Measurements from ENCODE around the gene WDR54.

Gene WDR54

DNA sequence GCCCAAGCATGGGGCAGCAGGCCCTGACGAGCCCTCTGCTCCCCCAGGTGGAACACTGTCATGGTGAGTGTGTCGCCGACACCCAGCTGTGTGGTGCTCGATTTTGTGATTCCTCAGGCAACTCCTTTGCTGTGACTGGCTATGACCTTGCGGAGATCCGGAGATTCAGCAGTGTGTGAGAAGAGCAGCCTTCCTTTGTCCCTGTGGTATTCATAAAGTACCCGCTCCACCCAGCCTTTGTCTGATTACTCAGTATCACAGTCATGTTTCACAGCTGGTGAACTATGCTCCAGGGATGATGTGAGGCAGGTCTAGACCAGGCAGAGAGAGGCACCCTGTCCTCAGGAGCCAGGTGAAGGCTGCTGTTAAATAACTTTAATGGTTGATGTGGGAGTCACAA lies 4.0 kb downstream of the WDR54 start:
- H3K36me3 ChIP-seq (ENCODE audit: insufficient read depth, low read length), result no peaks in the 10 kb centered on the region
- no peak overlapping the region for H3K4me3 ChIP-seq (ENCODE audit: low read depth, low read length, poor library complexity, severe bottlenecking)
- H3K9me2 ChIP-seq (ENCODE audit: low read depth, low read length), result no peaks in the 10 kb centered on the region
- H3F3A ChIP-seq (ENCODE audit: insufficient read depth, low read length), result no peaks in the 10 kb centered on the region
- no peak overlapping the region for H3K27ac ChIP-seq (ENCODE audit: low read depth, low read length, poor library complexity, severe bottlenecking)
- no peak overlapping the region for H2AFZ ChIP-seq (ENCODE audit: low read length)
- no peaks in the 10 kb centered on the region for H3K27me3 ChIP-seq (ENCODE audit: insufficient read depth, low read length)
- H3K79me2 ChIP-seq (ENCODE audit: insufficient read depth, low read length), result no peaks in the 10 kb centered on the region
- no peaks in the 10 kb centered on the region for H4K20me1 ChIP-seq (ENCODE audit: insufficient read depth, low read length)
- H3K4me1 ChIP-seq (ENCODE audit: insufficient read depth, low read length, severe bottlenecking), result peaks cover 8% of the 10 kb centered on the region
- no peak overlapping the region for H3K9ac ChIP-seq (ENCODE audit: low read length)
- no peaks in the 10 kb centered on the region for H3K9me3 ChIP-seq (ENCODE audit: low read length)
- TF ChIP-seq EZH2 (IDR thresholded peaks at IDR 0.05; ENCODE audit: borderline replicate concordance, low read length) (no peak), CTCF (IDR thresholded peaks at IDR 0.05; ENCODE audit: low read length) (no peak)
- H3K4me2 ChIP-seq (ENCODE audit: low read length), result no peak overlapping the region

- no peaks in the 10 kb centered on the region for H3K9me3 ChIP-seq (ENCODE audit: low read length)
- no peak overlapping the region for H3K27ac ChIP-seq (ENCODE audit: low read depth, low read length, poor library complexity, severe bottlenecking)
- H3K36me3 ChIP-seq (ENCODE audit: insufficient read depth, low read length), result no peaks in the 10 kb centered on the region
- H3K4me3 ChIP-seq (ENCODE audit: low read depth, low read length, poor library complexity, severe bottlenecking), result no peak overlapping the region
- no peaks in the 10 kb centered on the region for H3K79me2 ChIP-seq (ENCODE audit: insufficient read depth, low read length)
- peaks cover under 1% of the 10 kb centered on the region for H3K4me1 ChIP-seq (ENCODE audit: insufficient read depth, low read length, severe bottlenecking)
- no peaks in the 10 kb centered on the region for H4K20me1 ChIP-seq (ENCODE audit: insufficient read depth, low read length)
- no peak overlapping the region for H2AFZ ChIP-seq (ENCODE audit: low read length)
- no peaks in the 10 kb centered on the region for H3K27me3 ChIP-seq (ENCODE audit: insufficient read depth, low read length)
- TF ChIP-seq CTCF (IDR thresholded peaks at IDR 0.05; ENCODE audit: low read length) (no peak), EZH2 (IDR thresholded peaks at IDR 0.05; ENCODE audit: borderline replicate concordance, low read length) (no peak)
- no peak overlapping the region for H3K4me2 ChIP-seq (ENCODE audit: low read length)
- H3K9me2 ChIP-seq (ENCODE audit: low read depth, low read length), result no peaks in the 10 kb centered on the region
- H3F3A ChIP-seq (ENCODE audit: insufficient read depth, low read length), result no peaks in the 10 kb centered on the region
- no peak overlapping the region for H3K9ac ChIP-seq (ENCODE audit: low read length)
Measured at GRCh38 chr2:74426181-74426758, 4.7 kb downstream of the WDR54 start.

GRCh38 chr2:74427551-74427950 lies 6.0 kb downstream of the WDR54 start:
- Histone ChIP-seq H3K4me1 (ENCODE audit: insufficient read depth, low read length, severe bottlenecking) (no peaks in the 10 kb centered on the region), H3K9ac (ENCODE audit: low read length) (no peak overlapping the region), H3K36me3 (ENCODE audit: insufficient read depth, low read length) (no peaks in the 10 kb centered on the region)

More at GRCh38 chr2:74427551-74427950, 6.0 kb downstream of the WDR54 start:
- Histone ChIP-seq H3K79me2 (ENCODE audit: insufficient read depth, low read length) (no peaks in the 10 kb centered on the region), H3K4me3 (ENCODE audit: low read depth, low read length, poor library complexity, severe bottlenecking) (no peak overlapping the region), H4K20me1 (ENCODE audit: insufficient read depth, low read length) (no peaks in the 10 kb centered on the region), H3K9me2 (ENCODE audit: low read depth, low read length) (no peaks in the 10 kb centered on the region), H3K27ac (ENCODE audit: low read depth, low read length, poor library complexity, severe bottlenecking) (no peak overlapping the region), H3K9me3 (ENCODE audit: low read length) (no peaks in the 10 kb centered on the region), H3F3A (ENCODE audit: insufficient read depth, low read length) (no peaks in the 10 kb centered on the region), H3K4me2 (ENCODE audit: low read length) (no peak overlapping the region), H3K27me3 (ENCODE audit: insufficient read depth, low read length) (0 out of 2 replicates have a peak, but pooled peaks cover 2% of the 10 kb centered on the region), H2AFZ (ENCODE audit: low read length) (no peak overlapping the region)
- TF ChIP-seq CTCF (IDR thresholded peaks at IDR 0.05; ENCODE audit: low read length) (no peak), EZH2 (IDR thresholded peaks at IDR 0.05; ENCODE audit: borderline replicate concordance, low read length) (no peak)

Measured in OCI-LY1 (cell line).